Measurements from ENCODE around the gene LARGE1.

The LARGE1 gene

DNA sequence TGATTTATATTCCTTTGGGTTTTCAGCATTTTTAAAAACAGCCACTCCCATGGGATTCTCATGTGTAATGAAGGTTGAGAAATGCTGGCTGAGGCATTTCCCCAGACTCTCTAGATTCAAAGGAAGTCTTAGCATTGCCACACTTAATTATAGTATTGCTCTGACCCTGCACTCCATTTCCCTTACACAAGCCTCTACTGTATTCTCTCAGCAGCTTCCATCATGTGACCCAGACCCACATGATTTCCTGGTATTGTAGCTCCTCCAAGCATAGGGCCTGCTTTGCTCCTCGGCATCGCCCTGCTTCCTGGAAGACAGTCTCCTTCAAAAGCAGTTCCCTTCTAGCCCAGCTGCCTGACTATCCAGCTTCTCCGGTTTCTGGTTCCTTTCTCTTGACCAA is 261.5 kb downstream of the LARGE1 start:
- no peak for DNase-seq (ENCODE audit: low read depth in 2 of 2)

DNA sequence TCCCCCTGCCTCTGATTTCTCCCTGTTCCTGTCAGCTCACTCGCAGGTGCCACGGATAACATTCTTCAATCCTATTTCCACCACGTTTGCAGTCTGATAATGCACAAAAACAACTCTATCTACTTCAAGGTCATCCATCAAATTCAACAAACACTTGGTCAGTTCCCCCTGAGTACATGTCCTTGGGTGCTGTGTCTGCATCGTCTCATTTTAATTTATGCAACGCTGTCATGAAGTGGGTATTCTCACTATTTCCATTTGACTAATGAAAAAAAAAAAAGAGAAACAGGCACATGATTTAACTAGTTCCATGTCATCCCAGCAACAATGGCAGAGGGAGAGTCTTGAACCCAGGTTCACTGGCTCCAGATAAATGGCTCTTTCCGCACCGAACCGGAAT is 262.6 kb downstream of the LARGE1 start:
- no peak for DNase-seq (ENCODE audit: low read depth in 2 of 2)

DNA sequence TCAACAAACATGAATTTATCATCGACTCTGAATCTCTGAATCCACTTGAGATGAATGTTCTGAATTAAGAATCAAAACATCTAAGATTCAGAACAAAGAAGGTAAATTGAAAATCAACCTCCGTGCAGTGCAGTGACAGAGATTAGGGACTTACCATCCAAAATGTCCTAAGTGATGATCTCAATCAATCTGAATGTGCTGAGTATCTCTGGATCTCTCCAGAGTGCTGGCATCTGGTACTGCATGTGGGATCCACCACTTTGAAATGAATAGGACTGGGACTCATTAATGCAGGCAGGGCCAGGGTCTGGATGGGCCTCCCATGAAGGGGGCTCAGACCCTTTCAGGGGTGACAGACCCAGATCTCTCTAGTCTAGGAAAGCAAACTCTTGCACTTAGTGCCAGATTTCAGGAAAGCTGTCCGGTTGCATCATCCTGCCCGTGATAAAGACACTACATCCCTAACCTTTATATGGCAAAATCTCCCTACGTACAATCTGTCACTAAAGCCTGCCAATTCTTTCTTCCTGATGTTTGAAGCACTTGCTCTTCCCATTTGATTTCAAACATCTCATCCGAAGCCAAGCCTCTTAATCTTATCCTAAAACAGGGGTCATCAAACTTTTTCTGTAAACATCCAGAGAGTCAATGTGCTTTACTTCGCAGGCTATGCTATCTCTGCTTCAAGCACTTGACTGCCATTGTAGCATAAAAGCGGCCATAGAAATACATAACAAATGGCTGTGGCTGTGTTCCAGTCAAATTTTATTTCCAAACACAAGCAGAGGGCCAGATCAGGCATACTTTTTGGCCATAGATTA is 263.3 kb downstream of the LARGE1 start:
- no peak for DNase-seq (ENCODE audit: low read depth in 2 of 2)

DNA sequence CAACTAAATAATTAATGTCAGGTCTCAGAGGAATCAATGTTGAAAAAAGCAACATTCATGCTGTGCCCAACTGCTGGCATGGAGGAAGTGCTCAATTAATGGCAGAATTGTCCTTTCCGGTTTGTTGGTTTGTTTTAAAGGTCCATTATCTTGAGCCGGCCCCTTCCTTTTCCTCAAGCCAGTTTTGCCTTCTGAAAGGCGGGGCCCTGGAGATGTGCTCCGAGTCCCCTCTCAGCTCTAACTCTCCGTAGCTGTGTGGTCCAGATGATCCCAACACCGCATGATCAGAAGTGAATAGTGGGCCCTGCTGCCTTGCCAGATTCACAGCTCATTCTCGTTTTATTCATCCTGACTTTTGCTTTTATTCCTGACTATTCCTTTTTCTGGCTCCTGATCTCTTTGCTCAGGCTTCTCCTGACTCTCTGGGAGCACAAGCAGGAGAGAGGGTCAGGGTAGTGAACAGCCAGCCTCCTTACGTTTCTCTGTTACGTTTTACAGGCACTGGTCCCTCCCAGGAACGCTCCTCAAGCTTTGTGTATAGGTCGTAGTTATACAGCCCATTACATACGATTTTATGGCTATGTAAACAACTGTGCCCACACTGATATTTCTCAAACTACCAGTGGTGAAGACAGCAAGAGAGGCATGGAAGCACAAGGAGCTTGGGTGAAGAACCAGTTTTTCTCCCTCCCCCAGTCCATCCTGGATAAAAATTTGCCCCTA is 265.9 kb downstream of the LARGE1 start:
- no peak for DNase-seq (ENCODE audit: low read depth in 2 of 2)

DNA sequence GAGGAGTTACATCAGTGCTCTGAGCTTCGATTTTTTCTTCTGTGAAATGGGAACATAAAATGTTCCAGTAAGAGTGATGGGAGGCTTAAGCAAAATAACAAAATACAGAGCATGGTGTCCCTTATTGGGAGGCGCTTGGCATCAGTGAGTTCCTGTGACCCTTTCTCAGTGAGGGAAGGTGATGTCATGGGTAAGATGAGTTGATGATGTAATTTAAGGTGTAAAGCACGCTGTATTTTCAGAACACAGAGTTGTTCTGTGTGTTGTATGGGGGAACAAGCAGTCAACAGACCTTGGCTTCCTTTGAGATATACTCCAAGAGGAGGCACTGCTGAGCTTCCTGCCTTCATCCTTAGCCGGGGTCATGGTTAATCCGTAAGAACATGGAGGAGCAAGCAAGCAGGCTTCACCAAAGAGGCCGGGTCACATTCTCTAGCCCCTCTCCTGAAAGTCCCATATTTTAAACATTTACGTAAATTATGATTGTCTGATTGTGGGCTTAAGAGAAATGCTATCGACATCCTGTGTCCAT is 266.7 kb downstream of the LARGE1 start:
- DNase-seq (ENCODE audit: low read depth in 2 of 2) = no peak

DNA sequence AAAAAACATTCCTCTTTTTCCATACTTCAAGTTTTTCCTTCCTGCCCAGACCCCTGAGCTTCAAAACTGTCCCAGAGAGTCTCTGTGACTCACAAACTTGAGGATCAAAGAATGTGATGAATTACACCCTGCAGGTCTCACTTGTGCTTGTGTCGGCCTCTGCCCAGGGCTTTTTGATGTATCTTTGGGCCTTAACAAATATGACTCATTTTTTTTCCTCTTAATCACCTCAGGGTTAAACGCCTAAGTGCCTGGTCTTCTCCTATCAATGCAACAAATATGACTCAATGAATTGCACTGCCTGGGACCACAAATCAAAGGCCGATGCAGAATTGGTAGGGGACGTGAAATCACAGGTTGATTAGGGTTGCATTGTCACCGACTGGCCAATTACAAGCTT is 267.7 kb downstream of the LARGE1 start:
- DNase-seq (ENCODE audit: low read depth in 2 of 2) = no peak

DNA sequence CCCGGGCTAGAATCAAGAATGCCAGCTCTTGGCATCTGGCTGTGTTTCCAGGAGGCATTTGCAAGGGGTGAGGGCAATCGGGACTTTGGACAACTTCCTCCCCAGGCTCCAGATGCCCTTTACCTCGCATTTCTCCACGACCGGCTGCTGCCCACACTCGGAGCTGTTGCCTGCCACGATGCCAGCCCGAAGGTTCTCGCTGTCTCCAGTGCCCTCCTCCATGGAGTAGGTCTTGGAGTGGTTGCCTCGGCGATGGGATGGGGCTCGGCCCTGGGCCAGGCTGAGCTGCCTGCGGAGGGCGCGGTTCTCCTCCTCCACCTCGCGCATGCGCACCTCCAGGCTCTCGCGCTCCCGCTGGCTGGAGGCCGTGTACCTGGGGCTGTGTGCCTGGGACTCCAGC is 270.0 kb downstream of the LARGE1 start:
- DNase-seq (ENCODE audit: low read depth in 2 of 2) = no peak

DNA sequence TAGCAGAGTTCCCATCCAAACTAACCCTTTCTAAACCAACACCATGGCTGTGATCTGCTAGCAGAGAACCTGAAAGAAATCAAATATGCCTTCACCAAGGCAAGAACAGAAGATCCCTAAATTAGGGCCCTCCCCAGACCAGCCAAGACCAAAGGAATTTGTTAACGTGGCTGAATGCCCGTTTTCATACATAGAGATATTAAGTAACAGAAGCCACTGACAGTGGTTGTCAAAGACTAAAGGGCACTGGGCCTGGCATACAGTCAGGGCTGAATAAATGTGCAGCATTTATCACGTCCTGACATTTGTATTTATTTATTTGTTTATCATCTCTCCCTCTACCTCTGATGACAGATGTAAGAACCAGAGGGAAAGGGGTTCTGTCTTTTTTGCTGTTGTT is 271.8 kb downstream of the LARGE1 start:
- DNase-seq (ENCODE audit: low read depth in 2 of 2) = no peak

DNA sequence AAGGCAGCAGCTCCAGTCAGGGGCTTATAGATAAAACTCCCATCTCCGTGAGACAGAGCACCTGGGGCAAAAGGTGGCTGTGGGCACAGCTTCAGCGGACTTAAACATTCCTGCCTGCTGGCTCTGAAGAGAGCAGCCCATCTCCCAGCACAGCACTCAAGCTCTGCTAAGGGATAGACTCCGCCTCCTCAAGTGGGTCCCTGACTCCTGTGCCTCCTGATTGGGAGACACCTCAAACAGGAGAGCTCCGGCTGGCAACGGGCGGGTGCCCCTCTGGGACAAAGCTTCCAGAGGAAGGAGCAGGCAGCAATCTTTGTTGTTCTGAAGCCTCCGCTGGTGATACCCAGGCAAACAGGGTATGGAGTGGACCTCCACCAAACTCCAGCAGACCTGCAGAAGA is 279.4 kb downstream of the LARGE1 start:
- DNase-seq (ENCODE audit: low read depth in 2 of 2) = no peak

DNA sequence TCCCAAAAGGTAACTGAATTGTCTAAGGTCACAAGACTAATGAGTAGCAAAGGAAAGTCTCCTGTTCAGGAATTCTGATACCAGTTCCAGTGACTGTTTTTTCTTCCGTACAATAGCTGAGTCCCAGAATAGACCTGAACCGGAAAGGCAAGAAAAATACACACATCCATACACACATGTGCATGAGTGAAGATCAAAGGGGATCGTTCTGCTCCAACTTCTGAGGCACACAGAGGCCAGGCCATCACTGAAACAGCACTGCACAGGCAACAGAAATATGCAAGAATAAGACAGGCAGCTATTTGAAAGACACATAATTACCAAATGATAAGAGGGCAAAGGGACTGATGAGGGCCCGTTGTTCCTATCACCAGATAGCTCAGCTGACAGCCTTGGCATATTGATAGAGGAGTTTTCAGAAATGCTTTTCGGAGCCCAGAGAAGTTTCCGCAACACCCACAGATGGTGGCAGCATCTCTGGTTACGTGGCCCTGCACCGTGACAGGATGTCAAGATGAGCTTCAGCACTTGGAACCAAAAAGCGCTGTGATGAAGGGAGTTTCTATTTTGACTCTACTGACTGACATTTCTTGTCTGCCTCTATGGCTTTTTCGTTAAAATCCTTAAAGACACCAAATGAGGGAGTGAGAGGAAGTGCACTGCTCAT is 280.6 kb downstream of the LARGE1 start:
- DNase-seq (ENCODE audit: low read depth in 2 of 2) = no peak

DNA sequence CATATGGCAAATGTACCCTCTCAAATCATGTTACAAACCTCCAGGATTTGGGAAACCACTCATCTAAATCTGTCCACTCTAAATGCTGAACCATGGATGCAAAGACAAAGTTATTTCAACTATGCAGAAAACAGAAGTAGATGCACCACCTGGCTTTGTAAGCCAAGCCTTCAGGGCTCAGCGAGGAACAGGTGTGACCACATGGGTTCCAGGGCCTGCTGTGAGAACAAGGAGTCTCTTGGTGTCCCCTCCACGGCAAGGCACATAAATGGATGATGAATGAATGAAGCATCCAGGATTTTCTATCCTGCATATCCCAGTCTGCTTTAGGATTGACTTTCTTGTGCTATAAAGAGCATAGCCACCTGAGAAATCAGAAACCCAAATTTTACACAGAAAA is 284.5 kb downstream of the LARGE1 start:
- no peak for DNase-seq (ENCODE audit: low read depth in 2 of 2)

DNA sequence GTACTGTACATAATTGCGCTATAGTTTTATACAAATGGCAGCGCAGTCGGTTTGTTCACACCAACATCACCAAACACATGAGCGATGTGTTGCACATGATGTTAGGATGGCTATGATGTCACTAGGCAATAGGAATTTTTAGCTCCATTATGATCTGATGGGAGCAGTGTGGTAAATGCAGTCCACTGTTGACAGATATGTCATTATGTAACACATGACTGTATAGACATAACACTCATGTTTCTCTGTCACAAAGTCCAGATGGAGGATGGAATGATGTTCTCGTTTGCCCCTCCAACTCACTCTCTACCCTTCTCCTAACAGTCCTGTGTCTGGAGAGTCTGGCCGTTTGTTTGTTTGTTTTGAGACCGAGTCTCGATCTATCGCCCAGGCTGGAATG is 288.5 kb downstream of the LARGE1 start:
- DNase-seq (ENCODE audit: low read depth in 2 of 2) = no peak

DNA sequence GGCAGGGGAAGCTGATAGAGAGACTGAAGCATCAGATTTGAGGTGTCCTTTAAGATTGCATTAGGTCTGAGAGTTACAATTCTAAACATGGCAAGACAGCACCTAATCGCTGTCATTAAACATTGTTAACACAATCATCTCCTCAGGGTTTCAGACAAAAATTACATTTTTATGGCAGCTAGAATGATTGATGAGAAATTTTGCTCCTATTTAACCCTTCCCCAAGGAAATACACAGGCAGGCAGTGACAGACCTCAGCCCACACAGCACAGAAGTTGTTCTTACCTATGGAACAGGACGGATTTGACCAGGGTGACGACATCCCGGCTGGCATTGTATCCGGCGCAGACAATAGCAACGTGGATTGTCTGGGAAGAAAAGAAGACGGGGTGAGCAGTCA is 294.3 kb downstream of the LARGE1 start:
- DNase-seq (ENCODE audit: low read depth in 2 of 2) = no peak

DNA sequence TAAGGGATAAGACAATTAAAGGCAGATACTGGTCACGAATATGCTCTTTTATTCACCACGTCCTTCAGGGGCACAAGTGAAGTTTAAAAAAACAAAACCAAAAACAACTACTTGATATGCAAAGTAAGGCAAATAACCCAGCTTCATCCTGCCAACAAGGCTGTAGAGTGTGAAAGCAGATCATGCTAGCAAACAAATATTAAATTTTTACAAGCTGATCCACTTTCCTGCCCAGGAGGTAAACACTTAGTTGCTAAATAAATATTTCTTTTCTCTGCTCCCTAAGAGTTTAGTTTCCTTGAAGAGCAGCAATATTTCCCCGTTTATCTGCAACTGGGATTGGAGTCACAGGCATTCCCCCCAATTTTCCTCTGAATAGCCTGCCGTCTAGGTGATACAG is 300.2 kb downstream of the LARGE1 start:
- no peak for DNase-seq (ENCODE audit: low read depth in 2 of 2)

DNA sequence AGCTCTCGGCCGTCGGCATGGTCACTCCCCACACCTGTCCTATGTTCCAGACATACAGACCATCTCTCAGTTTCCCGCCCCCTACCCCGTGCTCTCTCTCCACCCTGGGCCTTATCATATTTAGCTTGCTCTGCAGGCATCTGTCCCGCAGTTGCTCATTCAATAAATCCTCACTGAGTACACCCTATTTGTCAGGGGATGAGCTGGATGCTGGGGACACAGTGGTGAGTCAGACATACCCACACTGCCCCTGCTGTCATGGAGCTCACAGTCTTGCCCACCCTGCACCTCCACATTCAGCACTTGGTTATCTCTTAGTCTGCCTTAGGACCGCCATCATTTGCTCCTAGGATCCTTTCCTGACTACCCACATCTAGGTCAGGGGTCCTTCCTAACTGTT is 313.8 kb downstream of the LARGE1 start:
- no peak for DNase-seq (ENCODE audit: low read depth in 2 of 2)

DNA sequence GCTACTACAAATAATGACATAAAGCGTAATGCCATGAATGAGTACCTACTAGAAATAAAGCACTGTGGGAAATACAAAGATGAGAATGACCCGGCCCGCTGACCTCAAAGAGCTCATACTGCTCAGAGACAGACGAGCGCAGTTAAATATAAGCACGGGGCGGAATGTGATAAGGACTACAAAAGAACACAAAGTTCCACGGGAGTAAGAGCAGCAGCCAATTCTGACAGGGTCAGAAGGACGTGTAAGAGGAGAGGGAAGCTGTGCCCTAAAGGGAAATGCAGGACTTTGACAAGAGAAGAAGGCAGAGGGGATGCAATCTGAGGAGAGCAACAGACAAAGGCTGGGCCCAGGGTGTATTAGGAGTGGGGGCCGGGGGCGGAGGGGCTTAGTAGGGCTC is 314.6 kb downstream of the LARGE1 start:
- no peak for DNase-seq (ENCODE audit: low read depth in 2 of 2)

DNA sequence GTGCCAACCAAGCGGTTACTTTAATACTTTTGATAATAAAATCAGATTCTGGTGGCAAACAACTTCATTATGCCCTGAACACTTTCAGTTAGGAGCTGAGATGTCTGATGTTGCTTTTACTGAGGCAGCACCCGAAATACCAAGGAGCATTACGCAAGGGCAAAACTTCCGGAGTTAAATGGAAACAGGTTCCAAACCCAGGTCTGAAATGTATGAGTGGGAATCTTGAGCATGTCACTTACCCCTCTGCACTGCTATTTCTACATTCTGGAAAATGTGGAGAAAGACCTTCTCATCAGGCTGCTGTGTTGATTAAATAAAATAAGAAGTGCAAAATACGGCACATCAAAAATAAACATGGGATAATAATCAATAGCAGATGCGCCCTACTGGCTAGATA is 315.1 kb downstream of the LARGE1 start:
- no peak for DNase-seq (ENCODE audit: low read depth in 2 of 2)

DNA sequence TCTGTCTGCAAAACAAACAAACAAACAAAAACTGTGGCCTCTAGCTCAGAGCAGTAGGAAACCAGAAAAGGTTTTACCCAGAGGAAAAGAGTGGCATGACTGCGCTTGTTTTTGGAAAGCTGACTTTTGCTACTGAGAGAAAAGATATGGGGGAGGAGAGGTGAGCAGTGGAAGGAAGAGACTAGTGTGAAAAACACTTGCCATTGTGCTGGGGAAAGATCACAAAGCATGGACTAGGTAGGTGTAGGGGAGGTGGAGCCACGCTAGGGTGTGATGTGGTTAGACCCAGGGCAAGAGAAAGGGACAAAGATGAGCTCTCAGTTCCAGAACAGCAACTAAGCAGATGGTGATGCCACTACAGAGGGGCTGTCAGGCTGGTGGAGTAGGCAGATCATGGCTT is 319.2 kb downstream of the LARGE1 start:
- no peak for DNase-seq (ENCODE audit: low read depth in 2 of 2)

DNA sequence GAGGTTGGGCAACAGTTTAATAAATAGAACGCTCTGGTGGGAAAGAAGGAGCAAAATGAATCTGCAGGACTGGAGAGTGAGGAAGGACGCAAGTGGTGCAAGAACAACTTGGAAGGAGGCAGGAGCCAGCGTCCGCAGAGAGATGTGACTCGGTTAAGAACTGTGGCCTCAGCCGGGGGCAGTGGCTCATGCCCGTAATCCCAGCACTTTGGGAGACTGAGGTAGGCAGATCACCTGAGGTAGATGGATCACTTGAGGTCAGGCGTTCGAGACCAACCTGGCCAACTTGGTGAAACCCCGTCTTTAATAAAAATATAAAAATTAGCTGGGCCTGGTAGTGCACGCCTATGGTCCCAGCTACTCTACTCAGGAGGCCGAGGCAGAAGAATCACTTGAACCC is 319.7 kb downstream of the LARGE1 start:
- no peak for DNase-seq (ENCODE audit: low read depth in 2 of 2)

DNA sequence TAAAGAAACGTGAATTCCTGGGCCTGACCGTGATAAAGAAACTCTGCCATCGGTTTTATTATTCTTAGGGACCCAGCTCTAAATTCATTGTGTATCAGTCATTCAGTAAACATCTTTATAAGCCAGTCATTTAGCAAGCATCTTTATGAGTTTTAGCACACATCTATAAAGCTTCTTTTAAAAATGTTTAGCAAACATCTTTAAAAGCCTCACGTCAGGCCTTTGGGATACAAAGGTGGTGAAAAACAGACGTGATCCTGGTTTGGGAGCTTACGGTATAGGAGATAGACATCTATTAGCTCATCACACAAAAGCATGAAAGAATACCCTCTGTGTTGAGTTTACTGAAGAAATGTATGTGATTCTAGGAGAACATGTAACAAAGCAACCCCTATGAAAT is 320.2 kb downstream of the LARGE1 start:
- DNase-seq (ENCODE audit: low read depth in 2 of 2) = no peak

DNA sequence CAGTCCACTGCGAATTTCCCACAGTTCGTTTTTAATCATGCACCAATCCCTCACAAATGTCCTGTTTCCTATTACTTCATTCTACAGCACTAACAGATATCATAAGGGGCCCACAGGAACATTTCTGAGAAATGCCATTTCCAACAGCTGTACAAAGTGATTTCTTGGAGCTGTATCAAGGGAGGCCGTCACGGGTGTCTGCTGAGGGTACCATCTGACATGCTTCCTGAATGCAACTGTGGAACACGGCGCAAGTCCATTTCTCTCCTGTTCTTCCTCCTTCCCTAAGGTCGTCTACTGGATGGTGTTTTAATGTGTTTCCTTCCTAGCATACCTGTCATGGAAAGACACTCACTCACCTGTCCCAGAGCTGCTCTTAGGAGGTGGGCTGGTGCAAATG is 320.7 kb downstream of the LARGE1 start:
- no peak for DNase-seq (ENCODE audit: low read depth in 2 of 2)

DNA sequence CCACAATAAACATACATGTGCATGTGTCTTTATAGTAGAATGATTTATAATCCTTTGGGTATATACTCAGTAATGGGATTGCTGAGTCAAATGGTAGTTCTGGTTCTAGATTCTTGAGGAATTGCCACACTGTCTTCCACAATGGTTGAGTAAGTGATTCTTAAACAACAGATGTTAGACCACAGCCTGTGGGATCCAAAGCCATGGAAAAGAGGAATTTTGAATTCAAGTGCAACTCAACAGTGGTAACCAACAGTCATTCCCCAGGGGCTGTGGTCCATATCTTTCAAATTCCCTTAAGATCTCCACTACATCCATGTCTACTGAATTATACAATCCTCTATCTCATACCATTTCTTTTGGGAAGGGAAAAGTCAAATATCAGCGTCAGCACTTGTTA is 321.5 kb downstream of the LARGE1 start:
- no peak for DNase-seq (ENCODE audit: low read depth in 2 of 2)

Measured in stimulated activated CD4-positive, alpha-beta T cell treated with anti-CD3 and anti-CD28 coated beads, Interleukin-1b, Interleukin-23, amount 100 ng/mL, for 1 hour (primary cell).